Neural progenitor cell (in vitro differentiated cells): ENCODE data around the gene CPNE1. TPM values are rescaled to one million over a fixed set of nuclear protein-coding genes. Genes with fewer than 3 reads are reported as not detected.

Experiments used
- DNase-seq: peaks from one replicate; pipeline ENCODE4 v3.0.0-alpha.2; 2016; ENCODE audit warnings: low spot score
- H2AFZ ChIP-seq: fragments of 200-600 bp; sonication (generic); replicated peaks from 2 replicates; pipeline ENCODE4 v1.6.1; 2016; ENCODE audit warnings: antibody characterized with exemption
- H3F3A ChIP-seq: fragments of 200-600 bp; sonication (generic); 2 replicates; pipeline ENCODE4 v1.6.1; 2016; ENCODE audit warnings: antibody characterized with exemption, low read depth
- H3K27ac ChIP-seq: fragments of 200-600 bp; sonication (generic); 2 replicates; pipeline ENCODE4 v1.5.1; 2016; ENCODE audit warnings: mild to moderate bottlenecking
- H3K27me3 ChIP-seq: fragments of 200-600 bp; sonication (generic); 2 replicates; pipeline ENCODE4 v1.6.1; 2016; ENCODE audit warnings: mild to moderate bottlenecking, moderate library complexity
- H3K36me3 ChIP-seq: fragments of 200-600 bp; sonication (generic); 2 replicates; pipeline ENCODE4 v1.5.1; 2016
- H3K4me1 ChIP-seq: fragments of 200-600 bp; sonication (generic); 2 replicates; pipeline ENCODE4 v1.6.1; 2016; ENCODE audit warnings: mixed run types
- H3K4me2 ChIP-seq: fragments of 200-600 bp; sonication (generic); 2 replicates; pipeline ENCODE4 v1.6.1; 2016
- H3K4me3 ChIP-seq: fragments of 200-600 bp; sonication (generic); 2 replicates; pipeline ENCODE4 v1.5.1; 2016
- H3K79me2 ChIP-seq: fragments of 200-600 bp; sonication (generic); 2 replicates; pipeline ENCODE4 v1.6.1; 2016; ENCODE audit warnings: low read depth
- H3K9ac ChIP-seq: fragments of 200-600 bp; sonication (generic); 2 replicates; pipeline ENCODE4 v1.6.1; 2016
- H3K9me3 ChIP-seq: fragments of 200-600 bp; sonication (generic); 2 replicates; pipeline ENCODE4 v1.5.1; 2016; ENCODE audit warnings: low read depth
- H4K20me1 ChIP-seq: fragments of 200-600 bp; sonication (generic); 2 replicates; pipeline ENCODE4 v1.6.1; 2016; ENCODE audit warnings: low read depth
- H3K27ac Mint-ChIP-seq: 3 replicates; pipeline ENCODE4 v1.8.0; 2021; ENCODE audit warnings: mixed read lengths
- H3K27me3 Mint-ChIP-seq: 2 replicates; pipeline ENCODE4 v1.8.0; 2022; ENCODE audit warnings: low read depth, mild to moderate bottlenecking, inconsistent platforms, moderate library complexity, mixed read lengths; ENCODE audit not compliant: insufficient read depth
- H3K36me3 Mint-ChIP-seq: 3 replicates; pipeline ENCODE4 v1.8.0; 2021; ENCODE audit warnings: mixed read lengths
- H3K4me1 Mint-ChIP-seq: 3 replicates; pipeline ENCODE4 v1.8.0; 2021; ENCODE audit warnings: mixed read lengths
- H3K4me3 Mint-ChIP-seq: 3 replicates; pipeline ENCODE4 v1.8.0; 2021; ENCODE audit warnings: mild to moderate bottlenecking, moderate library complexity, mixed read lengths
- H3K9me3 Mint-ChIP-seq: 3 replicates; pipeline ENCODE4 v1.8.0; 2020; ENCODE audit warnings: mixed read lengths
- CTCF ChIP-seq: fragments of 200-600 bp; sonication (generic); IDR thresholded peaks from 2 replicates; pipeline ENCODE4 v1.5.1; 2017; ENCODE audit warnings: antibody characterized with exemption, mild to moderate bottlenecking
- EZH2 ChIP-seq: fragments of 200-600 bp; sonication (generic); IDR thresholded peaks from 2 replicates; pipeline ENCODE4 v1.6.1; 2017; ENCODE audit warnings: antibody characterized with exemption, mild to moderate bottlenecking, moderate library complexity
- EZH2phosphoT487 ChIP-seq: fragments of 200-600 bp; sonication (generic); IDR thresholded peaks from 2 replicates; pipeline ENCODE4 v1.6.1; 2017; ENCODE audit warnings: antibody characterized with exemption
- total RNA-seq: library from RNA; depleted of rRNA; stranded (reverse); fragments of >200 nt; gene quantifications from 2 replicates; pipeline ENCODE4 v1.2.3, GENCODE V29; 2015; ENCODE audit warnings: low replicate concordance

Gene CPNE1
- total RNA-seq, 1 donor from 2014 or later = 140 TPM

GRCh38 chr20:35697696-35698297 lies 33.1 kb upstream of the CPNE1 start:
- H3K9ac ChIP-seq = no peak overlapping the region
- no peaks in the 10 kb centered on the region for H3K36me3 ChIP-seq
- TF ChIP-seq EZH2 (no peak), EZH2phosphoT487 (no peak), CTCF (no peak)
- Mint-ChIP-seq H3K4me3 (peak overlapping the region; percentile 92), H3K27me3 (peaks cover 6% of the 10 kb centered on the region), H3K4me1 (peaks cover 21% of the 10 kb centered on the region), H3K27ac (no peak overlapping the region), H3K36me3 (peaks cover 10% of the 10 kb centered on the region), H3K9me3 (no peaks in the 10 kb centered on the region)
- no peak overlapping the region for H3K27ac ChIP-seq
- H3F3A ChIP-seq = peaks cover 52% of the 10 kb centered on the region
- peaks cover 12% of the 10 kb centered on the region for H3K4me1 ChIP-seq
- H2AFZ ChIP-seq = peak overlapping the region; percentile 74
- H3K4me2 ChIP-seq = peak overlapping the region; percentile 96
- DNase-seq = no peak
- no peaks in the 10 kb centered on the region for H3K9me3 ChIP-seq
- peaks cover 12% of the 10 kb centered on the region for H4K20me1 ChIP-seq
- peak overlapping the region; percentile 89 for H3K4me3 ChIP-seq
- no peaks in the 10 kb centered on the region for H3K27me3 ChIP-seq
- H3K79me2 ChIP-seq = peaks cover 15% of the 10 kb centered on the region

- H3K36me3 ChIP-seq = no peaks in the 10 kb centered on the region
- H2AFZ ChIP-seq = no peak overlapping the region
- H3K27ac ChIP-seq = no peak overlapping the region
- no peak overlapping the region for H3K4me2 ChIP-seq
- peaks cover 12% of the 10 kb centered on the region for H3K4me1 ChIP-seq
- H3K79me2 ChIP-seq = peaks cover 15% of the 10 kb centered on the region
- H3K27me3 Mint-ChIP-seq = peaks cover 6% of the 10 kb centered on the region
- peaks cover 34% of the 10 kb centered on the region for H3F3A ChIP-seq
- no peak overlapping the region for H3K4me3 Mint-ChIP-seq
- H3K4me3 ChIP-seq = no peak overlapping the region
- no peaks in the 10 kb centered on the region for H3K9me3 Mint-ChIP-seq
- peaks cover 21% of the 10 kb centered on the region for H3K4me1 Mint-ChIP-seq
- no peak overlapping the region for H3K9ac ChIP-seq
- H4K20me1 ChIP-seq = peaks cover 6% of the 10 kb centered on the region
- DNase-seq = no peak
- no peaks in the 10 kb centered on the region for H3K27me3 ChIP-seq
- H3K36me3 Mint-ChIP-seq = peaks cover 7% of the 10 kb centered on the region
- TF ChIP-seq EZH2phosphoT487 = no peak
- no peak for TF ChIP-seq CTCF
- no peak for TF ChIP-seq EZH2
- no peak overlapping the region for H3K27ac Mint-ChIP-seq
- no peaks in the 10 kb centered on the region for H3K9me3 ChIP-seq
Observed at GRCh38 chr20:35695978-35696377, 31.3 kb upstream of the CPNE1 start.

- no peak overlapping the region for H2AFZ ChIP-seq
- no peak overlapping the region for H3K4me3 ChIP-seq
- no peak for DNase-seq
- H3K9me3 ChIP-seq = no peaks in the 10 kb centered on the region
- Mint-ChIP-seq H3K4me3 (no peak overlapping the region), H3K27me3 (peaks cover 6% of the 10 kb centered on the region), H3K36me3 (peaks cover 8% of the 10 kb centered on the region), H3K9me3 (no peaks in the 10 kb centered on the region), H3K27ac (no peak overlapping the region), H3K4me1 (peaks cover 19% of the 10 kb centered on the region)
- peaks cover 3% of the 10 kb centered on the region for H4K20me1 ChIP-seq
- H3K36me3 ChIP-seq = no peaks in the 10 kb centered on the region
- H3K27ac ChIP-seq = no peak overlapping the region
- no peaks in the 10 kb centered on the region for H3K27me3 ChIP-seq
- H3K9ac ChIP-seq = no peak overlapping the region
- H3K4me1 ChIP-seq = peaks cover 8% of the 10 kb centered on the region
- H3K4me2 ChIP-seq = no peak overlapping the region
- H3K79me2 ChIP-seq = peaks cover 10% of the 10 kb centered on the region
- TF ChIP-seq CTCF (no peak), EZH2 (no peak), EZH2phosphoT487 (no peak)
- H3F3A ChIP-seq = peaks cover 27% of the 10 kb centered on the region
Observed at GRCh38 chr20:35695245-35695749, 30.6 kb upstream of the CPNE1 start.
